ENCODE results near the gene ELMO1.
"Not testable (repeated sequence)": the region's sequence is repeated elsewhere in the genome, so short reads cannot be mapped to it uniquely, and the experiment has no call there.

The ELMO1 gene

DNA sequence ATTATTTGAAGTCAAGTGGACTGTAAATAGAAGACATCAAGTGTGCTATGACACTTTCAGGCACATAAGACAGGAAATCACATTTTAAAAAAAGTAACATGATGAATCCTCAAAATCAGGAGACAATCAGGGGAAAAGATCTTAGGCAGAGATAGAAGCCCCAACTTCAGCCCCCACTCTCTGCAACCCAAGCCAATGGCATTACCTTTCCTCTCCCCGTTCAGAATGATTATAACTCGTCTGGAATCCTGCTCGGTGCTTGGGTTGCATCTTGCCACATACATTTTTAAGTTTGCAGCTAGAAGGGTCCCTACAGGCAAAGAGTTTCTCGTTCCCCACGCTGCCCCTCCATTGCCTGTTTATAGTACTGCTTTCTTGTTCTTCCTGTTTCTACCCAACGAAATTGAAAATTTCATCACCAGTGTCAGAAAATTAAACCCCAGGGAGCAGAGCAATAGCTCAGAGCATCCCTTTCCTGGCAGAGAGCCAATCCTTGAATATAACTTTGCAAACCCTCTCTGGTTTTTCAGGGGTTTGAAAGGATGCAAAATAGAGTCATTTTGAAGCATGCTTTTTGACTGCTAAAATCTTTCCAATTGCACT is 463.9 kb downstream of the ELMO1 start:
- Mint-ChIP-seq H3K4me3 (no peak overlapping the region), H3K27me3 (no peaks in the 10 kb centered on the region), H3K9me3 (peaks cover 4% of the 10 kb centered on the region), H3K4me1 (ENCODE audit: low read depth) (peaks cover 32% of the 10 kb centered on the region), H3K36me3 (ENCODE audit: low read depth) (peaks cover 11% of the 10 kb centered on the region), H3K27ac (no peak overlapping the region)

DNA sequence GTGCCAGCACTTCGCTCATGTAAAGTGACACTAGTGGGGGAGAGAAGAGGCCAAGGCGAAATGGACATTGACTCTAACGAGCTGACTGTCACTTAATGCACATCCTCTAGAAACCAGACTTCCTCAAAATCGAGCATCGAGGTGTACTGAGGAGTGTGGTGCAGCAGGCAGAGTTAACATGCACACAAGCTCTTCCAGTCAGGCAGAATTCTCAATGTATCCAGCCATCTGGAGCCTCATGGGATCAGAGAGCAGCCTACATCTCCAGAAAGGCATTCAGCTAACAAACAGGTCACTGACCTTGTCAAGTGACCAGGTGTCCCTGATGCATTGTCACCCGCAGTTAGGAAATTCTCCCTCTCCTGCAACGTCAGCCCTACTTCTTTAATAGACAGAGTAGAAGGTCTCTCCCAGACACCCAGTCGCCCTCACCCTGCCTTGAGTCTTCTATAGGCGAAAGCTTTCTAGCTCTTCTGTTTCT is 464.6 kb downstream of the ELMO1 start:
- Mint-ChIP-seq H3K9me3 (peaks cover 4% of the 10 kb centered on the region), H3K4me1 (ENCODE audit: low read depth) (peaks cover 32% of the 10 kb centered on the region), H3K27me3 (no peaks in the 10 kb centered on the region), H3K4me3 (no peak overlapping the region), H3K36me3 (ENCODE audit: low read depth) (peaks cover 14% of the 10 kb centered on the region), H3K27ac (no peak overlapping the region)

DNA sequence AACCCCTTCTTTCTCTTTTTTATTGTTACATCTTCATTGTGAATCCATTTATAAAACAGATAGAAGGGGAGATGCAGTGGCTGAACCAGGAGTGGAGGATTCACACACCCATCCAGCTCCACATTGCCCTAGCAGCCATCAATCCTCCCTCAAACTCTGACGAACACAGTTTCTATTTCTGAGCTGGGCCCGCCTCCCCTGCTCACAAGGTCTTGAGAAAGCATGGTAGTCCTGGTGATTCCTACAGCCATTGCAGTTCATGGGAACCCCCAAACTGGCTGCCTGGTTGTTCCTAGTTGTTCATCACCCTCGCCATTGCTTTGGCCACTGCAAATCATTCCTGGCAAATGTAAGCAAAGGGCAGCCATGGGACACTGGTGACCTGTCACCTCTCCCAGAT is 465.9 kb downstream of the ELMO1 start:
- H3K27ac Mint-ChIP-seq = no peak overlapping the region
- H3K27me3 Mint-ChIP-seq = no peaks in the 10 kb centered on the region
- H3K36me3 Mint-ChIP-seq (ENCODE audit: low read depth) = peaks cover 16% of the 10 kb centered on the region

DNA sequence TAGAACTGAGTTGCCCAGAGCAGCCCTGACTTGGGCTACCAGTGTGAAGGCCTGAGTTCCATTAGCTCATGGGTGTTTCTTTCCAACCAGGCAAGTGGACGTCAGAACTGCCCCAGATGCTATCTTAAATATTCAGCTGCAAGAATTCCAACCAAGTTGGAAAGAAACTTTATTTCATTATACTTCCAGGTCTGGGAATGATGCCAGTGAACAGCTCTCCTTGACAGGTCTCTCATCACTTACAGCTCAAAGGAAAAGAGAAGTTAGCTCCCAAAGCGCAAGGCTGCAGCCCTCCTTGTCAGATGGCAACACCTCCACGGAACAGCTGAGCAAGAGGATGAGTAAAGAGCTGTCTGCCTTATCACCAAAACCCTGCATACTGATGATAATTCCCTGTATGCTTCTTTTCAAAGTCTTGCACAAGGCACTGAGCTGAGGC is 468.8 kb downstream of the ELMO1 start:
- peaks cover 12% of the 10 kb centered on the region for H3K4me1 Mint-ChIP-seq (ENCODE audit: low read depth)

More for the DNA sequence above, 465.9 kb downstream of the ELMO1 start:
- H3K4me3 Mint-ChIP-seq = no peak overlapping the region
- H3K9me3 Mint-ChIP-seq = peaks cover 4% of the 10 kb centered on the region
- H3K4me1 Mint-ChIP-seq (ENCODE audit: low read depth) = peaks cover 27% of the 10 kb centered on the region

DNA sequence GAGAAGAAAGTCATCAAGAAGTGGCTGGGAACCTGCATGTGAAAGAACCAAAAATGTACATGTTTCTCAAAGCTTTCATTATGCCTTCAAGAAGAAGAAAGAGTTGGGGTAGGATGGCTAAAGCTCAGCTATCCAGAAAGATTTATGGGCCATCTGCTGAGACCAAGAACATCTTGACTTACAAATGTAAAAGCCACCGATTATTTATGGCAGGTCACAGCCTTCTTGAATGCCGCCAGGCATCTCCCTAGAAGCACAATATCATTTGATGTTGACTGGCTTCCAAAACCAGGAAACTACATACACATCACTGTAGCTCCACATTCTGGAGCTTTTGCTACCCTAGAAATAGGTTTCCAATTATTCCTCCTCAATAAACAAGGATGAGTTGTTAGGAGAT is 470.2 kb downstream of the ELMO1 start:
- H3K4me3 Mint-ChIP-seq = no peak overlapping the region
- H3K27me3 Mint-ChIP-seq = no peaks in the 10 kb centered on the region
- H3K9me3 Mint-ChIP-seq = peaks cover 4% of the 10 kb centered on the region
- H3K4me1 Mint-ChIP-seq (ENCODE audit: low read depth) = peaks cover 4% of the 10 kb centered on the region
- H3K27ac Mint-ChIP-seq = no peak overlapping the region
- H3K36me3 Mint-ChIP-seq (ENCODE audit: low read depth) = peaks cover 41% of the 10 kb centered on the region

More for the DNA sequence above, 468.8 kb downstream of the ELMO1 start:
- Mint-ChIP-seq H3K27ac (no peak overlapping the region), H3K36me3 (ENCODE audit: low read depth) (peaks cover 35% of the 10 kb centered on the region), H3K27me3 (no peaks in the 10 kb centered on the region), H3K9me3 (peaks cover 4% of the 10 kb centered on the region), H3K4me3 (no peak overlapping the region)

DNA sequence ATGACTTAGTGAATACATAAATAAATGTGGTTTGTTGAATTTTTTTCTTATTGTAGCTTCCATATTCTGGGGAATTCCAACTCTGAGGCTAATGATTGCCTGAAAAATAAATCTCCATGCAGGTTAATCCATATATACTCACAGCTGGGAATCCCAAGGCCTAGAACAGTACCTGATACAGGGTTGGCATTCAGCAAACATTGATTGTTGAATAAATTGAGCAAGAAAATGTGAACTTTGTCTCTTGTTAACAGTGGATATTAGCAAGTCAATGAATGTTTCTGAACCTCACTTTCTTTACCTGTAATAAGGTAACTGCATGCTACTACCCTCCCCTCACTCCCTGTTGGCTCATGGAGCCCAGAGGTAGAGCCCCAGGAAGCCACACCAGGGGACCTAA is 470.8 kb downstream of the ELMO1 start:
- Mint-ChIP-seq H3K4me1 (ENCODE audit: low read depth) (peaks cover 4% of the 10 kb centered on the region), H3K27me3 (no peaks in the 10 kb centered on the region), H3K36me3 (ENCODE audit: low read depth) (peaks cover 43% of the 10 kb centered on the region), H3K4me3 (no peak overlapping the region), H3K9me3 (no peaks in the 10 kb centered on the region), H3K27ac (no peak overlapping the region)

DNA sequence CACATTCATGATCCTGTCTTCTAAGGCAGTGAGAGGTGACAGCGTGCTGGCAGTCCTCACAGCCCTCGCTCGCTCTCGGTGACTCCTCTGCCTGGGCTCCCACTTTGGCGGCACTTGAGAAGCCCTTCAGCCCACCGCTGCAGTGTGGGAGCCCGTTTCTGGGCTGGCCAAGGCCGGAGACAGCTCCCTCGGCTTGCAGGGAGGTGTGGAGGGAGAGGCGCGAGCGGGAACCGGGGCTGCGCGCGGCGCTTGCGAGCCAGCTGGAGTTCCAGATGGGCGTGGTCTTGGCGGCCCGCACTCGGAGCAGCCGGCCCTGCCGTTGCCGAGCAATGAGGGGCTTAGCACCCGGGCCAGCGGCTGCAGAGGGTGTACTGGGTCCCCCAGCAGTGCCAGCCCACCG is 475.1 kb downstream of the ELMO1 start:
- H3K4me1 Mint-ChIP-seq (ENCODE audit: low read depth) = peaks cover 28% of the 10 kb centered on the region

DNA sequence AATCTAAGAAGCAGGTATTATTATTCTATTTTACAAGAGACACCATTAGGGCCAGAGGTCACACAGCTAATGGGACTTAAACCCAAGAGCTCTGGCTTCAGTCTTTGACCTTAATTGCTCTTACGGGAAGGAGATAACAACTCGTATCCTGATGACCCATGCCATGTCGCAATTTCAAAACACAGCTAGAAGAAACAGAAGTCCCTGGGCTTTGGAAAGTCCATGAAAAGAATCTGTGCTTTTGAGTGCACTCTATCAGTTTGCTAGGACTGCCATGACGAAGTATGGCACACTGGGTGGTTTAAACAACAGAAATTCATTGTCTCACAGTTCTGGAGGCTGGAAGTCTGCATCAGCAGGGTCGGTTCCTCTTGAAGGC is 476.5 kb downstream of the ELMO1 start:
- H3K4me1 Mint-ChIP-seq (ENCODE audit: low read depth) = peaks cover 28% of the 10 kb centered on the region
- peaks cover 37% of the 10 kb centered on the region for H3K36me3 Mint-ChIP-seq (ENCODE audit: low read depth)
- H3K27me3 Mint-ChIP-seq = no peaks in the 10 kb centered on the region
- no peaks in the 10 kb centered on the region for H3K9me3 Mint-ChIP-seq
- no peak overlapping the region for H3K4me3 Mint-ChIP-seq
- no peak overlapping the region for H3K27ac Mint-ChIP-seq

More for the DNA sequence above, 475.1 kb downstream of the ELMO1 start:
- not testable (repeated sequence) for H3K9me3 Mint-ChIP-seq, H3K27ac Mint-ChIP-seq, H3K27me3 Mint-ChIP-seq, H3K4me3 Mint-ChIP-seq
- H3K36me3 Mint-ChIP-seq (ENCODE audit: low read depth) = peaks cover 44% of the 10 kb centered on the region

DNA sequence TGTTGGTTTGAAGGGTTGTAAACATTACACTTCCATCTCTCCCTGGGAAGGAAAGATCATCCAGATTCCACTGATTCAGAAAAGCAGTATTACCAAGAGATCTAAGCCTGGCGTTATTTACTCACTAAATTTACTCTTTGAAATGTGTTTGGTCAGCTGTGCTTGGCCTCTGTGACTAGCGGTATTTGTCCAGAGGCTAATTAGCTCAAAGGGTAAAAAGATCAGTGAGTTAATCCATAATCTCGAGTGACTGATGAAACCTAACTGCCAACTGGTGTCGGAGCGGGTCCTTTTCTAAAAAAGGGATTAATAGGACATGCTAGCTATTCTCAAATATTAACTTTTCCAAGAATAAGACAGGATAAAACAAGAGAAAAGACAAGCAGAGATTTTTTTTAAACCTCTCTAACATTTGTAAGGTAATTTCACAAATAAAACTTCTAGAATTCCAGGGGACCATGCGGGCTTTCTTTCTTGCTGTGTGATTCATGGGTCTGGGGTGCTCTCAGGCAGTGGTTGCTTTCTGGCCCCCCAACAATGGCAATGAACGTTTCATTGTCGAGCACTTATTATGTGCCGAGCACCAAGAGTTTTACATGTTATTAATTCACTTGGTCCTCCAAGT is 477.0 kb downstream of the ELMO1 start:
- no peaks in the 10 kb centered on the region for H3K27me3 Mint-ChIP-seq
- no peaks in the 10 kb centered on the region for H3K9me3 Mint-ChIP-seq
- no peak overlapping the region for H3K27ac Mint-ChIP-seq
- peaks cover 34% of the 10 kb centered on the region for H3K36me3 Mint-ChIP-seq (ENCODE audit: low read depth)
- peaks cover 26% of the 10 kb centered on the region for H3K4me1 Mint-ChIP-seq (ENCODE audit: low read depth)
- H3K4me3 Mint-ChIP-seq = no peak overlapping the region

DNA sequence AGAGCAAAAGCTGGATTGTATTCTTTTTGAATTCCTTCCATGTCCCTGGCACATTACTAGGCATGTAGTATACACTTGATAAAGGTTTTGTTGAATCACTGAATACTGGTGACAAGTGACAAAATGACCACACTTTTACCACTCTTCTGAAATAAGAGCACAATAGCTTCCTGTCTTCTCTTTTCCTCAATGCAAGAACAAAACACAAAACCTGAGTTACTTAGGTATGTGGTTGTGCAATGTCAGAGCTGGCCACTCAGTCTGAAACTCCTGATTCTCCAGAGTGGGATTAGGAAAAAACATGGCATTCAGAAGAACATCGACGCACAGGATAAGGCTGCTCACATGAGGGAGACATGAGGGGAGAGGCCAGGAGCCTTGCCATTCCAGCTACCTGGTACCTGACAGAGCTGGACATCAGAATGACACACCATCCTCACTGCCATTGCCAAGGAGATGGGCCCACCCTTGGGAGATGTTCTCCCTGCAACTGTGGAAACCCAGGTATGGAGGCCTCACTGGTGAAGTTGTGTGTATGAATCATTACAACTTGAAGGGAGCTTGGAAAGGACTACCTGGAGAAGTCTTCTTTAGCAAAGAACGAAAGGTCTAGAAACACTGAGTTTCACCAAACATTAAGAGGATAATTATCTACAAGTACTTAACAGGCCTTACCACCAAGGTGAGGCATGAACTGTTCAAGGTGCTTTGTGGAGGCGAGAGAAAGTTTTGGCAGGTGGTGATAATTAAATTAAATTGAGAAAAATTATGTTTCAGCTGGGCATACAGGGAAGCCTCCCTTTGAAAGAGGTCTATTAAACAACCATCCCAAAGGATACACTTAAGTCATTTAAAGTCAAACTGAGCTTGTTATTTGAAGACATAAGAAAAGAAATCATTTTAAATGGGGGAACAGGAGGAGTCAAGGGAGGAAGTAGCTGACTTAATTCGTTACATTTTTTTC is 477.8 kb downstream of the ELMO1 start:
- no peak overlapping the region for H3K27ac Mint-ChIP-seq
- H3K36me3 Mint-ChIP-seq (ENCODE audit: low read depth) = peaks cover 37% of the 10 kb centered on the region
- H3K4me1 Mint-ChIP-seq (ENCODE audit: low read depth) = peaks cover 30% of the 10 kb centered on the region
- H3K9me3 Mint-ChIP-seq = no peaks in the 10 kb centered on the region
- H3K4me3 Mint-ChIP-seq = no peak overlapping the region
- H3K27me3 Mint-ChIP-seq = no peaks in the 10 kb centered on the region

DNA sequence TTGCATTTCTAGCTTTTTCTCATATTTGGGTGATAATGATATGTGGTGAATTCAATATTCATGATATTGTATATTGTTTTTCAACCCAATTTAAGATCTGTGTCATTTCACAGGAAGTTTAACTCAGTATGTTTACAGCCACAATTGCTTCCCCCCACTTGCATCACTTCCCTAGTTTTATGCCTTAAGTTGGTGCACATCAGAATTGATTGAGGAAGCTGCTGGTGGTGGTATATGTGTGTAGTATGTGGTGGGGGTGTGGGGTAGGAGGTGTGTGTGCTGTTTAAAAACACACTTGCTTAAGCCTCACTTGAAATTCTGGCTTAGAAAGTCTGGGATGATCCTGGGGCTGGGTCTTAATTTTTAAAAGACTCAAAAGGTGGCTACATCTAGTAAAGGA is 479.3 kb downstream of the ELMO1 start:
- Mint-ChIP-seq H3K27ac (no peak overlapping the region), H3K4me3 (no peak overlapping the region)

DNA sequence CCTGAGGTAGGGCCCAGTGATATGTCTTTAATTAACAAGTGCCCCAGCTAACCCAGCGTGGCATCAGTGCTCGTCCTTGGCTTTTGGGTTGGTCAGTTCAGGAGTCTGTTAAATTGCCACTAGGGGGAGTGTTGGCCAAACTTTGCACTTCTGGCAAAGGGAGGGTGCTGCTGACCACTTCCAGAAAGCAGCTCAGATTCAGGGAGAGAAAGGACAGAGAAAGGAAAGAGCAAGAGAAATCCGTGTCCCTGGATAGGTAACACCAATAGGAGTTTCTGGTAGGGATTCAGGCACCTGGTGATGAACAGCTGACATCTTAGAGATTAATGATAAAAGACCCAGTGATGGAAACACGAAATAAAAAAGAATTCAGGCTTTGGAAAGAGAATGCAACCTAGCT is 481.3 kb downstream of the ELMO1 start:
- Mint-ChIP-seq H3K4me1 (ENCODE audit: low read depth) (peaks cover 51% of the 10 kb centered on the region), H3K4me3 (no peak overlapping the region), H3K36me3 (ENCODE audit: low read depth) (peaks cover 38% of the 10 kb centered on the region), H3K9me3 (peaks cover 8% of the 10 kb centered on the region), H3K27ac (no peak overlapping the region), H3K27me3 (no peaks in the 10 kb centered on the region)

More for the DNA sequence above, 479.3 kb downstream of the ELMO1 start:
- Mint-ChIP-seq H3K27me3 (no peaks in the 10 kb centered on the region), H3K9me3 (peaks cover 8% of the 10 kb centered on the region), H3K4me1 (ENCODE audit: low read depth) (peaks cover 39% of the 10 kb centered on the region), H3K36me3 (ENCODE audit: low read depth) (peaks cover 37% of the 10 kb centered on the region)

DNA sequence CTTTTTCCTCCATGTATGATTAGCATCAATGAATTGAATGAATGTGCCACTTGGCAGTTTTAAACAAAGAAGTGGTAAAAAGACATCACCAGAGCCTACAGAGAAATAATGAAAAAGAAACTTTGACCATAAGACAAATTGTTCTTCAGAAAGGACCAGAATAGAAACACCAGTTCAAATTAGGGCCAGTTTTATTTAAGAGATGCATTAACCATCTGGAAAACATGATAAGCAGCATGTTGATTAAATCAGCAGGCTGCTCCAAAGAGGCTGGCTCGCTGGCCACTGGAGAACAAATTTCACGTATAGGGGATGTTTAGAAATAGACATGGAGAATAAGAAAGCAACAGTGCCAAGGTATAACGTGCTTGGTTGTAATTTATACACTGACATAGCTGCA is 482.0 kb downstream of the ELMO1 start:
- no peak overlapping the region for H3K4me3 Mint-ChIP-seq
- H3K27me3 Mint-ChIP-seq = no peaks in the 10 kb centered on the region
- H3K27ac Mint-ChIP-seq = no peak overlapping the region
- H3K4me1 Mint-ChIP-seq (ENCODE audit: low read depth) = peaks cover 59% of the 10 kb centered on the region
- peaks cover 45% of the 10 kb centered on the region for H3K36me3 Mint-ChIP-seq (ENCODE audit: low read depth)
- H3K9me3 Mint-ChIP-seq = peaks cover 8% of the 10 kb centered on the region

DNA sequence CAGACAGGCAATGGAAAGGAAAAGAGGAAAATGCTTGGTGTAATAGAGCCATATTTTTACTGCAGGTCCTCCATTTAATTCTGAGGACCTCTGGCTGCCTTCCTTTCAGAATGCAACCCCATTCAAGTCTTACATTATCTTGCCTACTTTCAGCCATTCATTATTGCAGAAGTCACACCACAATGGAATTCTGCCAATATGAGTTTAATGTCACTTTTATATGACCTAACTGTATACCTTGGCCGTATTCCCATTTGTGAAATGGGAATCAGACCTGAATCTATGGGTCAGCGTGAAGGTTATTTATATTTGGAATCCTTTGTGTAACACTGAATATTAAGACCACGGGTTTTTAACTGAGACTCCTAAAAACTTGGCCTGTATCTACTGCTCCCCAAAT is 482.6 kb downstream of the ELMO1 start:
- H3K9me3 Mint-ChIP-seq = peaks cover 8% of the 10 kb centered on the region
- no peaks in the 10 kb centered on the region for H3K27me3 Mint-ChIP-seq

DNA sequence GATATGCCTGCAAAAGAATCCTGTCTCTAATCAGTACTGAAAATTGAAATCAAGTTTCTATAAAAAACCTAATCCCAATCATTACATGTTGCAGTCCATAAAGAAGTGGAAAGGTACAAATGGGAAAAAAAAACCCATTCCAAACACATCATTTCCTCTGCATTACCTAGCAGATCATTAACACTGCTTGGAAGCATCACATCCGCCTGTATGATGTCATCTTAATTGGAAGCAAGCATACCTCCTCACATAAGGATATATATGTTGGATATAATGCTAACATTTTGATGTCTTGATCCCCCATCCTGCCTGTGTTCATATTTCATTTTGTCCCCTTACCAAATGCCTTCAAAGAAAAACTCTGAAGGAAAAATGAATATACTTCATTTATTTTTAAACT is 483.0 kb downstream of the ELMO1 start:
- H3K4me3 Mint-ChIP-seq = no peak overlapping the region

More for the DNA sequence above, 482.6 kb downstream of the ELMO1 start:
- Mint-ChIP-seq H3K4me1 (ENCODE audit: low read depth) (peaks cover 55% of the 10 kb centered on the region), H3K4me3 (no peak overlapping the region), H3K36me3 (ENCODE audit: low read depth) (peaks cover 40% of the 10 kb centered on the region), H3K27ac (no peak overlapping the region)

More for the DNA sequence above, 483.0 kb downstream of the ELMO1 start:
- H3K9me3 Mint-ChIP-seq = peaks cover 8% of the 10 kb centered on the region
- peaks cover 40% of the 10 kb centered on the region for H3K36me3 Mint-ChIP-seq (ENCODE audit: low read depth)
- peaks cover 51% of the 10 kb centered on the region for H3K4me1 Mint-ChIP-seq (ENCODE audit: low read depth)
- no peak overlapping the region for H3K27ac Mint-ChIP-seq
- H3K27me3 Mint-ChIP-seq = no peaks in the 10 kb centered on the region

Measured in stimulated activated naive CD8-positive, alpha-beta T cell treated with anti-CD3 and anti-CD28 coated beads, Interleukin-15, Interleukin-2, amounts not matched to agents 100 ng/mL and 50 ng/mL, for 24 hours (primary cell).